NB4 (cell line): ENCODE results near the gene GNS.

Experiments used
- DNase-seq: peaks from one replicate; pipeline ENCODE4 v3.0.0; 2010; ENCODE audit warnings: low read depth
- H3K4me3 ChIP-seq: one replicate; pipeline ENCODE4 v1.5.1; 2011; ENCODE audit warnings: mild to moderate bottlenecking, low read depth, low read length, moderate library complexity
- CTCF ChIP-seq: IDR thresholded peaks from one replicate; pipeline ENCODE4 v1.5.1; 2012; ENCODE audit warnings: low read depth, low read length
- MAX ChIP-seq: IDR thresholded peaks from 2 replicates; pipeline ENCODE4 v1.6.1; 2011; ENCODE audit warnings: low read depth, low read length
- MYC ChIP-seq: IDR thresholded peaks from 2 replicates; pipeline ENCODE4 v1.6.1; 2011; ENCODE audit warnings: low read depth, low read length
- POLR2A ChIP-seq: IDR thresholded peaks from 2 replicates; pipeline ENCODE4 v1.6.1; 2011; ENCODE audit warnings: mild to moderate bottlenecking; ENCODE audit not compliant: insufficient read length; ENCODE audit errors: extremely low read depth

Gene GNS

GRCh38 chr12:64793610-64794009, 34.4 kb upstream of the GNS start:
- no peak for TF ChIP-seq MAX
- TF ChIP-seq POLR2A, result no peak
- no peak for TF ChIP-seq MYC
- no peak for TF ChIP-seq CTCF
- H3K4me3 ChIP-seq, result no peak overlapping the region
- no peak for DNase-seq

GRCh38 chr12:64792128-64792527, 32.9 kb upstream of the GNS start:
- H3K4me3 ChIP-seq, result no peak overlapping the region
- no peak for TF ChIP-seq MAX
- no peak for TF ChIP-seq POLR2A
- TF ChIP-seq CTCF, result no peak
- no peak for DNase-seq

GRCh38 chr12:64791036-64791435, 31.8 kb upstream of the GNS start:
- TF ChIP-seq CTCF (no peak), MAX (no peak), POLR2A (no peak), MYC (no peak)
- no peak overlapping the region for H3K4me3 ChIP-seq
- no peak for DNase-seq

GRCh38 chr12:64790166-64790565, 31.0 kb upstream of the GNS start:
- TF ChIP-seq MAX (no peak), CTCF (no peak), MYC (no peak), POLR2A (no peak)

GRCh38 chr12:64785838-64786237, 26.6 kb upstream of the GNS start:
- DNase-seq, result no peak
- TF ChIP-seq MYC (no peak), CTCF (no peak), MAX (no peak), POLR2A (no peak)
- H3K4me3 ChIP-seq, result no peak overlapping the region

More at GRCh38 chr12:64790166-64790565, 31.0 kb upstream of the GNS start:
- H3K4me3 ChIP-seq, result no peak overlapping the region
- DNase-seq, result no peak

- TF ChIP-seq MYC, result no peak
- TF ChIP-seq POLR2A, result no peak
- TF ChIP-seq MAX, result no peak
- no peak for TF ChIP-seq CTCF
- no peak overlapping the region for H3K4me3 ChIP-seq
- peak; percentile 54 for DNase-seq
Measured at GRCh38 chr12:64782191-64782876, 23.1 kb upstream of the GNS start.
